Heart left ventricle (tissue), 13 donors: ENCODE results near the gene VSIG10L2.

Experiments
- CTCF ChIP-seq, 12 donors: fragments of 200-600 bp; sonication (generic) in 4 of 12; IDR thresholded peaks; one replicate each; pipeline versions ENCODE4 v1.5.0 to v1.8.0; 2018 to 2022; ENCODE audit warnings: antibody characterized with exemption in 12 of 12, mild to moderate bottlenecking in 5 of 12
- POLR2A ChIP-seq, 2 donors: fragments of 450-650 bp; IDR thresholded peaks; one replicate each; pipeline ENCODE4 v1.6.1; 2017; ENCODE audit warnings: antibody characterized with exemption in 2 of 2, mild to moderate bottlenecking in 2 of 2, moderate library complexity in 2 of 2
- donor health status: ischemic (EF 13 %, LVEDD 7.1; RV severe dilation, severe dysfunction).
- donor health status: DM: no; HTN: yes; CAD: no.
- donor health status: DM: no; HTN: no; CAD: no.
- donor health status: ischemic (EF 25% LVEDD 6.9; RV normal size, moderate dysfunction).
- donor health status: ischemic (EF 25% LVEDD 5.7; RV mildly dilated, moderate dysfunction).
- donor health status: ischemic (EF 35%, LVEDD 5.7; RV mildly dilated, moderate dysfunction).
- donor health status: nonischemic (EF 11% LVEDD 7.7; RV severe dilation, severe dysfunction).
- donor health status: DM: yes; HTN: yes; CAD: no.
- donor health status: PGD.
- donor health status: ischemic (EF 29% LVEDD 5.4; RV normal size, mild dysfunction).
- donor health status: nonischemic (EF 23%, LVEDD 6.1; RV moderate dilation, normal function).

GRCh38 chr11:125974284-125974683 is 28.4 kb downstream of the VSIG10L2 start:
- no peak for TF ChIP-seq CTCF (IDR thresholded peaks at IDR 0.05)
- TF ChIP-seq POLR2A (IDR thresholded peaks at IDR 0.05), result no peak
